ENCODE results near the gene OR52B4. TPM values are rescaled to one million over a fixed set of nuclear protein-coding genes. Genes with fewer than 3 reads are reported as not detected.

Gene OR52B4
- total and polyA plus RNA-seq, 2 of the 8 experiments (the other 6 are each of a cell fraction or from before 2014, with no cell fraction given): not detected

- Histone ChIP-seq H3K23ac (ENCODE audit: insufficient read length) (no peak overlapping the region), H2AK5ac (ENCODE audit: low read depth, low read length) (no peak overlapping the region), H2BK12ac (ENCODE audit: low read depth, low read length) (no peak overlapping the region), H2BK5ac (ENCODE audit: low read depth, low read length) (no peak overlapping the region), H4K91ac (replicated peaks; ENCODE audit: insufficient read length, low read length) (no peak overlapping the region), H3K4ac (replicated peaks; ENCODE audit: insufficient read length, low read depth, low read length) (no peak overlapping the region), H3K27me3 (replicated peaks in 1 of 4; ENCODE audit: control insufficient read depth in 3 of 4, extremely low read depth in 1 of 4, insufficient read depth in 3 of 4, low read length in 3 of 4) (no peaks in the 10 kb centered on the region), H3K4me1 (replicated peaks in 1 of 4; ENCODE audit: control insufficient read depth in 3 of 4, insufficient read depth in 4 of 4, low read length in 3 of 4) (no peaks in the 10 kb centered on the region), H3K79me2 (ENCODE audit: control insufficient read depth in 1 of 2, insufficient read depth in 2 of 2, low read length in 2 of 2) (no peaks in the 10 kb centered on the region), H3K9ac (replicated peaks in 1 of 4; ENCODE audit: extremely low read depth in 1 of 4, low read depth in 3 of 4, low read length in 3 of 4) (no peak overlapping the region), H4K8ac (ENCODE audit: extremely low read depth, insufficient read depth, low read length) (no peak overlapping the region), H4K20me1 (replicated peaks in 1 of 2; ENCODE audit: control insufficient read depth in 1 of 2, insufficient read depth in 2 of 2, low read length in 2 of 2) (no peaks in the 10 kb centered on the region), H2BK15ac (ENCODE audit: low read length) (no peak overlapping the region), H2BK120ac (replicated peaks; ENCODE audit: low read depth, low read length) (no peak overlapping the region), H2BK20ac (ENCODE audit: low read length) (no peak overlapping the region), H3K4me3 (ENCODE audit: extremely low read depth in 1 of 4, insufficient read depth in 2 of 4, low read depth in 3 of 4, low read length in 4 of 4) (no peak overlapping the region), H2AFZ (ENCODE audit: low read length) (no peak overlapping the region), H3K23me2 (ENCODE audit: low read depth, low read length) (no peaks in the 10 kb centered on the region; the same call in 1 of the 2 replicates), H3K36me3 (ENCODE audit: control insufficient read depth in 2 of 4, insufficient read depth in 4 of 4, low read length in 3 of 4) (no peaks in the 10 kb centered on the region), H3K27ac (ENCODE audit: low read depth, low read length) (no peak overlapping the region), H3K79me1 (ENCODE audit: low read depth, low read length) (no peaks in the 10 kb centered on the region), H3K18ac (ENCODE audit: extremely low read depth, low read length) (no peak overlapping the region), H3K14ac (ENCODE audit: insufficient read length) (no peak overlapping the region), H3K4me2 (ENCODE audit: insufficient read depth in 1 of 2, low read depth in 2 of 2, low read length in 2 of 2) (no peak overlapping the region), H4K5ac (ENCODE audit: insufficient read length, low read depth, low read length) (no peak overlapping the region), H3K9me3 (ENCODE audit: insufficient read depth in 2 of 2, low read depth in 1 of 2, low read length in 1 of 2) (no peaks in the 10 kb centered on the region), H3K56ac (replicated peaks; ENCODE audit: insufficient read length, low read depth, low read length) (no peak overlapping the region)
- DNase-seq (ENCODE audit: low read depth in 1 of 2, low spot score in 2 of 2) (no peak), FAIRE-seq (no peak)
- POLR2A ChIA-PET (ENCODE audit: partially characterized antibody): no interaction called here
- CTCF ChIA-PET (ENCODE audit: partially characterized antibody): interaction anchor here (0.8 to 1.9 kb wide), 3 partner anchors 117 to 188 kb away, joined by 3 to 4 read pairs (median 4); no protein-coding TSS in a partner anchor
- 88% methylated on average over 5 of the region's 5 CpGs; no CpG with 5 or more reads in 1 of the 2 experiments for WGBS, 2 experiments (ENCODE audit: extremely low coverage in 1 of 2, insufficient coverage in 1 of 2, insufficient read length in 1 of 2, insufficient replicate concordance in 2 of 2, low coverage in 1 of 2, low lambda C conversion rate in 2 of 2, missing lambda C conversion rate in 1 of 2)
- no peak for TF ChIP-seq JUND (IDR thresholded peaks at IDR 0.05; ENCODE audit: low read length)
- TF ChIP-seq TBP (IDR thresholded peaks at IDR 0.05; ENCODE audit: low read depth, low read length): no peak
- no peak for TF ChIP-seq POLR2AphosphoS5 (IDR thresholded peaks at IDR 0.05; ENCODE audit: low read depth, low read length)
- no peak for TF ChIP-seq BCL11A (IDR thresholded peaks at IDR 0.05; ENCODE audit: low read depth in 2 of 2, low read length in 2 of 2)
- TF ChIP-seq RFX5 (IDR thresholded peaks at IDR 0.05; ENCODE audit: borderline replicate concordance, low read depth, low read length): no peak
- no peak for TF ChIP-seq SIX5 (IDR thresholded peaks at IDR 0.05; ENCODE audit: low read depth, low read length)
- no peak for TF ChIP-seq RXRA (IDR thresholded peaks at IDR 0.05; ENCODE audit: insufficient read depth, low read depth, low read length)
- no peak for TF ChIP-seq TAF1 (IDR thresholded peaks at IDR 0.05; ENCODE audit: low read depth, low read length)
- no peak for TF ChIP-seq EGR1 (IDR thresholded peaks at IDR 0.05; ENCODE audit: borderline replicate concordance, low read depth, low read length)
- TF ChIP-seq POU5F1 (IDR thresholded peaks at IDR 0.05; ENCODE audit: low read depth, low read length): no peak
- no peak for TF ChIP-seq CTCF (IDR thresholded peaks at IDR 0.05; ENCODE audit: control extremely low read depth in 1 of 3, insufficient read depth in 1 of 3, low read depth in 1 of 3, low read length in 3 of 3)
These were observed 7.4 kb upstream of the OR52B4 start for GRCh38 chr11:4375431-4376140.

Data from H1 (cell line).